ENCODE results near the gene SPATA13. TPM values are rescaled to one million over a fixed set of nuclear protein-coding genes. Genes with fewer than 3 reads are reported as not detected.

The SPATA13 gene
- total RNA-seq, 4 donors from 2014 or later: 10.0 to 24.6 (median 13.4) TPM

GRCh38 chr13:24138911-24139310 lies 21.6 kb upstream of the SPATA13 start:
- no peak for ATAC-seq
- no peaks in the 10 kb centered on the region for H3K9me3 ChIP-seq
- no peak overlapping the region for H3K27ac ChIP-seq
- TF ChIP-seq POLR2A (IDR thresholded peaks at IDR 0.05): no peak
- no peak for TF ChIP-seq POLR2AphosphoS5 (IDR thresholded peaks at IDR 0.05)
- TF ChIP-seq EP300 (IDR thresholded peaks at IDR 0.05): no peak
- TF ChIP-seq, protein P1, sequence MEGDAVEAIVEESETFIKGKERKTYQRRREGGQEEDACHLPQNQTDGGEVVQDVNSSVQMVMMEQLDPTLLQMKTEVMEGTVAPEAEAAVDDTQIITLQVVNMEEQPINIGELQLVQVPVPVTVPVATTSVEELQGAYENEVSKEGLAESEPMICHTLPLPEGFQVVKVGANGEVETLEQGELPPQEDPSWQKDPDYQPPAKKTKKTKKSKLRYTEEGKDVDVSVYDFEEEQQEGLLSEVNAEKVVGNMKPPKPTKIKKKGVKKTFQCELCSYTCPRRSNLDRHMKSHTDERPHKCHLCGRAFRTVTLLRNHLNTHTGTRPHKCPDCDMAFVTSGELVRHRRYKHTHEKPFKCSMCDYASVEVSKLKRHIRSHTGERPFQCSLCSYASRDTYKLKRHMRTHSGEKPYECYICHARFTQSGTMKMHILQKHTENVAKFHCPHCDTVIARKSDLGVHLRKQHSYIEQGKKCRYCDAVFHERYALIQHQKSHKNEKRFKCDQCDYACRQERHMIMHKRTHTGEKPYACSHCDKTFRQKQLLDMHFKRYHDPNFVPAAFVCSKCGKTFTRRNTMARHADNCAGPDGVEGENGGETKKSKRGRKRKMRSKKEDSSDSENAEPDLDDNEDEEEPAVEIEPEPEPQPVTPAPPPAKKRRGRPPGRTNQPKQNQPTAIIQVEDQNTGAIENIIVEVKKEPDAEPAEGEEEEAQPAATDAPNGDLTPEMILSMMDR (IDR thresholded peaks at IDR 0.05): no peak
- no peaks in the 10 kb centered on the region for H3K4me1 ChIP-seq
- no peak overlapping the region for H3K4me3 ChIP-seq
- WGBS, 2 donors (ENCODE audit: low coverage in 1 of 2): 80 to 84% methylated on average over 4 to 5 of the region's 5 CpGs
- no peaks in the 10 kb centered on the region for H3K27me3 ChIP-seq
- no peaks in the 10 kb centered on the region for H3K36me3 ChIP-seq

GRCh38 chr13:24141333-24141910 lies 19.1 kb upstream of the SPATA13 start:
- WGBS, 2 donors (ENCODE audit: low coverage in 1 of 2): 74 to 85% methylated on average over 4 to 7 of the region's 7 CpGs
- no peak overlapping the region for H3K4me3 ChIP-seq
- H3K27me3 ChIP-seq: no peaks in the 10 kb centered on the region
- no peak for ATAC-seq
- TF ChIP-seq POLR2AphosphoS5 (IDR thresholded peaks at IDR 0.05) (no peak), POLR2A (IDR thresholded peaks at IDR 0.05) (no peak), EP300 (IDR thresholded peaks at IDR 0.05) (no peak)
- TF ChIP-seq, protein P1 (IDR thresholded peaks at IDR 0.05): no peak
- no peak overlapping the region for H3K27ac ChIP-seq
- H3K4me1 ChIP-seq: no peaks in the 10 kb centered on the region
- no peaks in the 10 kb centered on the region for H3K36me3 ChIP-seq
- H3K9me3 ChIP-seq: no peaks in the 10 kb centered on the region

DNA sequence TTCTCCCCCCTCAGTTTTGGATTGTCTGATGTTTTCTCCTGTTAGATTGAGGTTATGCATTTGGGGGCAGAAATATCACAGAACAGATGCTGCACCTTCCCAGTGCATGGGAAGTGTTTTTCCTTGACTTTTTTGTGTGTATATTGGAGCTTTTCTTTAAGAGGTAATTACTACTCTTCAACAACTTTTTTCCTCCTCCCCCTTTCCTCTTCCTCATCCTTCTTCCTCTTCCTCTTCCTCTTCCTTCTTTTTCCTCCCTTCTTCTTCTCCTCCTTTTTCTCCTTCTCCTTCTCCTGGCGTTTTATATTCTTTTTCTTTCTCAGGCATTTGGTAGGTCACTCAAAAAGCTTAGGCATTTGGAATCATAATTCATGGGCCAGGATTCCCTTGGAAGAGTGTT lies 18.1 kb upstream of the SPATA13 start:
- Histone ChIP-seq H3K36me3 (no peaks in the 10 kb centered on the region), H3K27me3 (no peaks in the 10 kb centered on the region), H3K27ac (no peak overlapping the region), H3K9me3 (no peaks in the 10 kb centered on the region), H3K4me1 (no peaks in the 10 kb centered on the region), H3K4me3 (no peak overlapping the region)
- WGBS, 2 donors (ENCODE audit: low coverage in 1 of 2): 50% methylated on average over 1 of the region's 1 CpG; no CpG with 5 or more reads in 1 of the 2 donors
- TF ChIP-seq, protein P1 (IDR thresholded peaks at IDR 0.05): no peak
- no peak for ATAC-seq

GRCh38 chr13:24142886-24143285 lies 17.6 kb upstream of the SPATA13 start:
- H3K27ac ChIP-seq: no peak overlapping the region
- ATAC-seq: no peak
- no CpG with 5 or more reads among the region's 4 CpGs for WGBS, 2 donors (ENCODE audit: low coverage in 1 of 2)
- no peak for TF ChIP-seq POLR2AphosphoS5 (IDR thresholded peaks at IDR 0.05)
- TF ChIP-seq, protein P1 (IDR thresholded peaks at IDR 0.05): no peak
- no peak for TF ChIP-seq POLR2A (IDR thresholded peaks at IDR 0.05)
- TF ChIP-seq EP300 (IDR thresholded peaks at IDR 0.05): no peak
- H3K27me3 ChIP-seq: no peaks in the 10 kb centered on the region
- no peak overlapping the region for H3K4me3 ChIP-seq
- no peaks in the 10 kb centered on the region for H3K36me3 ChIP-seq
- H3K4me1 ChIP-seq: no peaks in the 10 kb centered on the region
- no peaks in the 10 kb centered on the region for H3K9me3 ChIP-seq

GRCh38 chr13:24145240-24145639 lies 15.3 kb upstream of the SPATA13 start:
- Histone ChIP-seq H3K27me3 (no peaks in the 10 kb centered on the region), H3K36me3 (no peaks in the 10 kb centered on the region), H3K4me3 (no peak overlapping the region), H3K4me1 (peaks cover 0 to 10% (median 0%) of the 10 kb centered on the region in 3 donors), H3K9me3 (no peaks in the 10 kb centered on the region), H3K27ac (no peak overlapping the region)
- WGBS, 2 donors (ENCODE audit: low coverage in 1 of 2): 66% methylated on average over 2 of the region's 2 CpGs; no CpG with 5 or more reads in 1 of the 2 donors
- no peak for ATAC-seq
- no peak for TF ChIP-seq POLR2A (IDR thresholded peaks at IDR 0.05)
- no peak for TF ChIP-seq EP300 (IDR thresholded peaks at IDR 0.05)
- TF ChIP-seq, protein P1 (IDR thresholded peaks at IDR 0.05): no peak
- no peak for TF ChIP-seq POLR2AphosphoS5 (IDR thresholded peaks at IDR 0.05)
